Testis (tissue), 3 donors: ENCODE measurements around the gene WDR46. TPM values are rescaled to one million over a fixed set of nuclear protein-coding genes. Genes with fewer than 3 reads are reported as not detected.

Experiments
- DNase-seq: peaks from one replicate; pipeline ENCODE4 v3.0.0-alpha.2; 2019
- H3K27ac ChIP-seq, 2 donors: fragments of 200-600 bp; sonication (generic); one replicate each; pipeline ENCODE4 v1.5.1; 2019
- H3K27me3 ChIP-seq: fragments of 200-600 bp; sonication (generic); one replicate; pipeline ENCODE4 v1.5.1; 2019
- H3K36me3 ChIP-seq: fragments of 200-600 bp; sonication (generic); one replicate; pipeline ENCODE4 v1.5.1; 2017; ENCODE audit warnings: low read depth; ENCODE audit errors: missing control alignments
- H3K4me1 ChIP-seq: fragments of 200-600 bp; sonication (generic); one replicate; pipeline ENCODE4 v1.5.1; 2019
- H3K4me3 ChIP-seq, 2 donors: fragments of 200-600 bp; sonication (generic); one replicate each; pipeline ENCODE4 v1.5.1; 2017 to 2019
- H3K9me3 ChIP-seq: fragments of 200-600 bp; sonication (generic); one replicate; pipeline ENCODE4 v1.5.1; 2017
- CTCF ChIP-seq, 3 experiments: fragments of 450-650 bp in 2 of 3; fragments of 200-600 bp in 1 of 3; sonication (generic) in 1 of 3; IDR thresholded peaks; one replicate each; pipeline ENCODE4 v1.5.1; 2016 to 2019; ENCODE audit warnings: antibody characterized with exemption in 3 of 3, mild to moderate bottlenecking in 2 of 3, moderate library complexity in 1 of 3
- POLR2A ChIP-seq: fragments of 450-650 bp; IDR thresholded peaks from one replicate; pipeline ENCODE4 v1.6.1; 2017; ENCODE audit warnings: antibody characterized with exemption, mild to moderate bottlenecking, moderate library complexity
- WGBS, 2 donors: methylation state at CpG; one replicate each; pipeline ENCODE4 v1.1.5; 2018; 5-methylcytosine and 5-hydroxymethylcytosine counted together
- intact Hi-C: fragments of 100-400 bp; cut with DNase I; formaldehyde crosslinking; loops from one replicate; pipeline ENCODE4 v1.15.1; 2023; ENCODE audit warnings: low total_unique reads
- polyA plus RNA-seq: library from polyadenylated mRNA; stranded (reverse); fragments of 350-450 nt; fragmentation: Illumina TruSeq; extraction: RNeasy Lipid Tissue Mini Kit (QIAGEN cat#74804); gene quantifications from one replicate; pipeline ENCODE4 v1.2.3, GENCODE V29; 2014; ENCODE audit warnings: low read depth, low replicate concordance; ENCODE audit not compliant: insufficient read depth
- total RNA-seq, 2 donors: library from RNA; depleted of rRNA; stranded (reverse); fragments of >200 nt; gene quantifications; one replicate each; pipeline ENCODE4 v1.2.3, GENCODE V29; 2016

The WDR46 gene
- total and polyA plus RNA-seq, 3 donors from 2014 or later, result 61.6 to 71.2 (median 63.2) TPM

- no peaks in the 10 kb centered on the region for H3K36me3 ChIP-seq
- intact Hi-C loops, result no loop called here
- peak overlapping the region; percentile 39 to 43 for H3K27ac ChIP-seq
- peak; percentile 84 for DNase-seq
- TF ChIP-seq CTCF (IDR thresholded peaks at IDR 0.05), result no peak
- no peak for TF ChIP-seq POLR2A
- no peak overlapping the region for H3K4me3 ChIP-seq
- H3K9me3 ChIP-seq, result no peaks in the 10 kb centered on the region
- 66 to 70% methylated on average over 19 to 32 of the region's 32 CpGs for WGBS, 2 donors
- peaks cover 40% of the 10 kb centered on the region for H3K4me1 ChIP-seq
- H3K27me3 ChIP-seq, result no peaks in the 10 kb centered on the region
Measured at GRCh38 chr6:33320315-33321181, 31.5 kb upstream of the WDR46 start.

GRCh38 chr6:33319939-33320314 lies 30.9 kb upstream of the WDR46 start:
- Histone ChIP-seq H3K27ac (peak overlapping the region; percentile 39 to 43), H3K27me3 (no peaks in the 10 kb centered on the region), H3K4me1 (peaks cover 46% of the 10 kb centered on the region), H3K36me3 (no peaks in the 10 kb centered on the region), H3K9me3 (no peaks in the 10 kb centered on the region), H3K4me3 (no peak overlapping the region)
- WGBS, 2 donors, result 82% methylated on average over 3 of the region's 3 CpGs
- no peak for DNase-seq
- intact Hi-C loops, result loop anchor here (10.0 kb wide), 2 partner anchors 95 to 115 kb away; partner anchors contain the start of genes CUTA, HSD17B8, PHF1 and RING1
- TF ChIP-seq CTCF (IDR thresholded peaks at IDR 0.05) (no peak), POLR2A (no peak)

- 41 to 53% methylated on average over 8 of the region's 8 CpGs for WGBS, 2 donors
- Histone ChIP-seq H3K4me3 (peak overlapping the region; percentile 50 to 52), H3K27ac (peak overlapping the region; percentile 82 to 89), H3K27me3 (no peaks in the 10 kb centered on the region), H3K9me3 (no peaks in the 10 kb centered on the region), H3K36me3 (no peaks in the 10 kb centered on the region), H3K4me1 (peaks cover 46% of the 10 kb centered on the region)
- TF ChIP-seq CTCF (IDR thresholded peaks at IDR 0.05), result no peak
- no peak for DNase-seq
- intact Hi-C loops, result loop anchor here (10.0 kb wide), 2 partner anchors 96 to 114 kb away; partner anchors contain the start of genes CUTA, HSD17B8, PHF1 and RING1
Measured at GRCh38 chr6:33318426-33319073, 29.5 kb upstream of the WDR46 start.

GRCh38 chr6:33317669-33318425 lies 28.8 kb upstream of the WDR46 start, which contains the start of gene ZBTB22:
Gene ZBTB22 (minus strand): TSS chr6:33317744. CDS start chr6:33316916, 828 bp downstream.
- TF ChIP-seq POLR2A (no peak), CTCF (IDR thresholded peaks at IDR 0.05) (peak in 2 of 3 experiments; percentile 19 to 35)
- peak; percentile 100 for DNase-seq
- peak within 1 kb of the TSS; percentile 50 to 52 for H3K4me3 ChIP-seq
- peaks cover 45% of the 10 kb centered on the region for H3K4me1 ChIP-seq
- H3K27me3 ChIP-seq, result no peaks in the 10 kb centered on the region
- intact Hi-C loops, result loop anchor here (10.0 kb wide), 2 partner anchors 97 to 113 kb away; partner anchors contain the start of genes CUTA, HSD17B8, PHF1 and RING1
- 1% methylated on average over 30 of the region's 44 CpGs for WGBS, 2 donors
- H3K27ac ChIP-seq, result peak within 1 kb of the TSS; percentile 82 to 89
- H3K36me3 ChIP-seq, result no peaks in the 10 kb centered on the region
- no peaks in the 10 kb centered on the region for H3K9me3 ChIP-seq
